A549 (cell line): ENCODE data around the gene GMNC. TPM values are rescaled to one million over a fixed set of nuclear protein-coding genes. Genes with fewer than 3 reads are reported as not detected.

ENCODE experiments used
- ATAC-seq, 2 experiments: fragments of 200-7000 bp in 1 of 2; fragments of >200 bp in 1 of 2; cut with Nextera tagmentation in 1 of 2; cut with Tn5 transposase in 1 of 2; 3 replicates each; pipeline versions ENCODE4 v1.8.0 to v1.9.1; 2018 to 2020; ENCODE audit warnings: mild to moderate bottlenecking in 1 of 2, moderate library complexity in 1 of 2
- CTCF ChIA-PET: fragments of 300-600 bp; sonication (Branson Sonifier 250); formaldehyde crosslinking; extraction: SDS; loops from one replicate; lab custom pipeline; 2021; ENCODE audit warnings: antibody characterized with exemption, inconsistent platforms; lab: Yijun Ruan, JAX
- POLR2A ChIA-PET: fragments of 350-600 bp; formaldehyde crosslinking; extraction: SDS; loops from one replicate; lab custom pipeline; 2021; ENCODE audit warnings: antibody characterized with exemption, inconsistent platforms; lab: Yijun Ruan, JAX
- DNase-seq, 2 experiments: peaks; one replicate each; pipeline versions ENCODE4 v3.0.0 to v3.0.0-alpha.2; 2011 to 2016; ENCODE audit warnings: low read depth in 1 of 2, low spot score in 1 of 2
- FAIRE-seq: peaks from 2 replicates; lab custom pipeline; 2011; peaks lifted over from hg19 to GRCh38; lab: Jason Lieb, UNC
- H3K27ac ChIP-seq, 2 experiments: fragments of >200 bp; sonication (Bioruptor Twin); formaldehyde crosslinking; 3 replicates each; pipeline ENCODE4 v1.5.1; 2016 to 2017
- H3K4me1 ChIP-seq: fragments of >200 bp; sonication (Bioruptor Twin); formaldehyde crosslinking; 3 replicates; pipeline ENCODE4 v1.6.1; 2016
- H3K4me2 ChIP-seq: fragments of >200 bp; sonication (Bioruptor Twin); formaldehyde crosslinking; 3 replicates; pipeline ENCODE4 v1.6.1; 2016
- H3K4me3 ChIP-seq: fragments of >200 bp; sonication (Bioruptor Twin); formaldehyde crosslinking; 3 replicates; pipeline ENCODE4 v1.5.1; 2016
- H3K9me3 ChIP-seq: fragments of >200 bp; sonication (Bioruptor Twin); formaldehyde crosslinking; 3 replicates; pipeline ENCODE4 v1.6.1; 2016
- ATOH8 ChIP-seq: fragments of 250-450 bp; sonication (Bioruptor Pico); IDR thresholded peaks from 2 replicates; pipeline ENCODE4 v1.5.0; 2020; ENCODE audit warnings: low read depth, mild to moderate bottlenecking, moderate library complexity
- CBX2 ChIP-seq: fragments of 200-600 bp; sonication (generic); IDR thresholded peaks from 2 replicates; pipeline ENCODE4 v1.6.1; 2016; ENCODE audit warnings: low read depth, mild to moderate bottlenecking, borderline replicate concordance
- CBX8 ChIP-seq: fragments of 200-600 bp; sonication (generic); IDR thresholded peaks from 2 replicates; pipeline ENCODE4 v1.6.1; 2016
- CEBPB ChIP-seq, 2 experiments: fragments of >200 bp in 1 of 2; sonication (Bioruptor Twin) in 1 of 2; formaldehyde crosslinking in 1 of 2; IDR thresholded peaks; 2 replicates each; pipeline ENCODE4 v1.6.1; 2012 to 2016
- CHD2 ChIP-seq: fragments of 150-350 bp; IDR thresholded peaks from 2 replicates; pipeline ENCODE4 v1.6.1; 2014; ENCODE audit warnings: low read length; ENCODE audit not compliant: partially characterized antibody
- CTCF ChIP-seq: fragments of >200 bp; sonication (Bioruptor Twin); formaldehyde crosslinking; IDR thresholded peaks from 3 replicates; pipeline ENCODE4 v1.5.1; 2016
- E2F6 ChIP-seq: IDR thresholded peaks from 2 replicates; pipeline ENCODE4 v1.6.1; 2012; ENCODE audit warnings: low read depth, borderline replicate concordance
- ESRRA ChIP-seq: fragments of 150-350 bp; IDR thresholded peaks from 2 replicates; pipeline ENCODE4 v1.6.1; 2014; ENCODE audit warnings: mild to moderate bottlenecking, low read length, borderline replicate concordance
- FOSB ChIP-seq: fragments of 250-450 bp; sonication (Bioruptor Pico); IDR thresholded peaks from 2 replicates; pipeline ENCODE4 v1.5.0; 2020; ENCODE audit warnings: mild to moderate bottlenecking, moderate library complexity
- FOXS1 ChIP-seq: fragments of 250-450 bp; sonication (Bioruptor Pico); IDR thresholded peaks from 2 replicates; pipeline ENCODE4 v1.5.0; 2020; ENCODE audit warnings: mild to moderate bottlenecking, moderate library complexity
- GATA3 ChIP-seq: IDR thresholded peaks from 2 replicates; pipeline ENCODE4 v1.6.1; 2012; ENCODE audit warnings: borderline replicate concordance
- HMGXB4 ChIP-seq: fragments of 250-450 bp; sonication (Bioruptor Pico); IDR thresholded peaks from 2 replicates; pipeline ENCODE4 v1.5.0; 2021; ENCODE audit warnings: mild to moderate bottlenecking, moderate library complexity, borderline replicate concordance
- JUN ChIP-seq, 2 experiments: fragments of >200 bp; sonication (Bioruptor Twin); formaldehyde crosslinking; IDR thresholded peaks; 2 replicates in 1 of 2; 3 replicates in 1 of 2; pipeline ENCODE4 v1.6.1; 2016 to 2017
- KDM1A ChIP-seq: fragments of 200-600 bp; sonication (generic); IDR thresholded peaks from 2 replicates; pipeline ENCODE4 v1.6.1; 2016; ENCODE audit warnings: low read depth, mild to moderate bottlenecking
- KDM5A ChIP-seq: fragments of 200-600 bp; sonication (generic); IDR thresholded peaks from 2 replicates; pipeline ENCODE4 v1.6.1; 2016; ENCODE audit warnings: antibody characterized with exemption, mild to moderate bottlenecking
- NR3C1 ChIP-seq: fragments of >200 bp; sonication (Bioruptor Twin); formaldehyde crosslinking; IDR thresholded peaks from 3 replicates; pipeline ENCODE4 v1.6.1; 2017
- RARB ChIP-seq: fragments of 250-450 bp; sonication (Bioruptor Pico); IDR thresholded peaks from 2 replicates; pipeline ENCODE4 v1.8.0; 2021; ENCODE audit warnings: mild to moderate bottlenecking, moderate library complexity
- REST ChIP-seq: fragments of 200-600 bp; sonication (generic); IDR thresholded peaks from 2 replicates; pipeline ENCODE4 v1.6.1; 2016; ENCODE audit warnings: antibody characterized with exemption, mild to moderate bottlenecking, moderate library complexity
- RNF2 ChIP-seq: fragments of 200-600 bp; sonication (generic); IDR thresholded peaks from 2 replicates; pipeline ENCODE4 v1.6.1; 2016; ENCODE audit warnings: low read depth, mild to moderate bottlenecking, antibody characterized with exemption, moderate library complexity, borderline replicate concordance
- SMC3 ChIP-seq: fragments of >200 bp; sonication (Bioruptor Twin); formaldehyde crosslinking; IDR thresholded peaks from 3 replicates; pipeline ENCODE4 v1.6.1; 2018; ENCODE audit warnings: inconsistent platforms
- TFCP2L1 ChIP-seq: fragments of 250-450 bp; sonication (Bioruptor Pico); IDR thresholded peaks from 2 replicates; pipeline ENCODE4 v1.5.0; 2021; ENCODE audit warnings: mild to moderate bottlenecking
- TP53 ChIP-seq: fragments of 250-450 bp; sonication (Bioruptor Pico); IDR thresholded peaks from 2 replicates; pipeline ENCODE4 v1.5.0; 2021; ENCODE audit warnings: mild to moderate bottlenecking, moderate library complexity
- ZC3H11A ChIP-seq: fragments of 450-650 bp; IDR thresholded peaks from 2 replicates; pipeline ENCODE4 v1.6.1; 2014; ENCODE audit warnings: antibody characterized with exemption, mild to moderate bottlenecking
- ZNF302 ChIP-seq: fragments of 250-450 bp; sonication (Bioruptor Pico); IDR thresholded peaks from 2 replicates; pipeline ENCODE4 v1.9.0; 2021; ENCODE audit warnings: inconsistent platforms, mild to moderate bottlenecking, moderate library complexity
- WGBS: methylation state at CpG from one replicate; pipeline ENCODE4 v1.1.6; 2017; ENCODE audit errors: missing lambda C conversion rate; 5-methylcytosine and 5-hydroxymethylcytosine counted together
- polyA plus RNA-seq, 4 experiments: library from polyadenylated mRNA; depleted of rRNA in 3 of 4; stranded (reverse); fragments of >200 nt; fragmentation: RNase III in 1 of 4; extraction: RNeasy Plus Mini Kit Qiagen cat#74134 plus additional on column Dnase treatment in 1 of 4; gene quantifications; 2 replicates in 3 of 4; 3 replicates in 1 of 4; pipeline ENCODE4 v1.2.3, GENCODE V29; 2011 to 2017

Gene GMNC
- polyA plus RNA-seq, 2 of the 4 experiments (the other 2 are of a cell fraction), result not detected

- no peak for FAIRE-seq
- no peaks in the 10 kb centered on the region for H3K9me3 ChIP-seq
- TF ChIP-seq KDM1A (no peak), FOXS1 (CRISPR knock-in tag) (no peak), CHD2 (no peak), TP53 (CRISPR knock-in tag) (no peak), ZC3H11A (no peak), RNF2 (no peak), SMC3 (no peak), RARB (no peak), HMGXB4 (CRISPR knock-in tag) (no peak), REST (no peak), TFCP2L1 (CRISPR knock-in tag) (no peak), JUN (IDR thresholded peaks at IDR 0.05) (no peak), FOSB (no peak), ESRRA (no peak), E2F6 (no peak)
- H3K4me2 ChIP-seq, result no peak overlapping the region
- POLR2A ChIA-PET, result no interaction called here
- no peak overlapping the region for H3K4me3 ChIP-seq
- ATAC-seq, result no peak
- no peak overlapping the region for H3K27ac ChIP-seq
- no peak for DNase-seq
- 39% methylated on average over 3 of the region's 3 CpGs for WGBS
- H3K4me1 ChIP-seq, result peaks cover 10% of the 10 kb centered on the region; the same call in 2 of the 3 replicates
- CTCF ChIA-PET, result no interaction called here
Measured at GRCh38 chr3:190870127-190870526, 7.6 kb upstream of the GMNC start.

- H3K4me2 ChIP-seq, result no peak overlapping the region
- ATAC-seq, result no peak
- POLR2A ChIA-PET, result no interaction called here
- H3K9me3 ChIP-seq, result no peaks in the 10 kb centered on the region
- H3K27ac ChIP-seq, result no peak overlapping the region
- H3K4me1 ChIP-seq, result peaks cover 13% of the 10 kb centered on the region; the same call in 2 of the 3 replicates
- no peak for TF ChIP-seq NR3C1
- no peak for TF ChIP-seq CHD2
- TF ChIP-seq CBX2, result no peak
- no peak for TF ChIP-seq ZNF302 (CRISPR knock-in tag)
- TF ChIP-seq REST, result no peak
- no peak for TF ChIP-seq CBX8
- no peak for TF ChIP-seq SMC3
- no peak for TF ChIP-seq KDM5A
- TF ChIP-seq ATOH8 (CRISPR knock-in tag), result no peak
- TF ChIP-seq CTCF, result no peak
- no peak for TF ChIP-seq GATA3
- TF ChIP-seq CEBPB (IDR thresholded peaks at IDR 0.05), result no peak
- TF ChIP-seq RARB, result no peak
- H3K4me3 ChIP-seq, result no peak overlapping the region
- CTCF ChIA-PET, result interaction anchor here (1.3 kb wide), 1 partner anchor 17 kb away, joined by 3 read pairs; no protein-coding TSS in a partner anchor
- WGBS, result 71% methylated on average over 2 of the region's 2 CpGs
- FAIRE-seq, result no peak
- no peak for DNase-seq
Measured at GRCh38 chr3:190867071-190867470, 4.6 kb upstream of the GMNC start.
